Measurements from ENCODE around the gene KCNQ5.

KCNQ5 gene

DNA sequence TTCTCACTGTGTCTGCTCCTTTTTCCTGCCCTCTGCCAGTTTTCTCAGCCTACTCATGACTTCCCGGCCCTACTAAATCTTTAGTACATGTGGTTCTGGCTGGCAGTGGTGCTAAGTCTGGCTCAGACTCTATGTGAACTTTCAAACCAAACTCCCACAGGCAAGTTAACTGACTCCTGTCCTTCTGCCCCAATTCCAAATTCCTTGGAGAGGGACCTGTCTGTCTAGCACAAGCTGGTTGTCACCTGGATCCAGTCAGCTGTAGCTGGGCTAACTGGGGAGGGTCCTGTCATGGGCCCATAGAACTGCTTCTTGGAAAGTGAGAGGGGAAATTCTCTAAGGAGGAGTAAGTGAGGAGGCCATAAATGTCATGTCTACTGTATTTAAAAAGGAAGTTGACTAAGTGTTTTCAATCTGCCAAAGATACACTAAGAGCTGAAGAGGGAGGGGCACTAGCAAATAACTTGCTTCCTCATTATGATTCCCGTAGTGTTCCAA, 240.1 kb downstream of the KCNQ5 start:
- no peaks in the 10 kb centered on the region for H3K36me3 ChIP-seq (replicated peaks; ENCODE audit: low read depth, low read length)
- no peak for TF ChIP-seq EZH2phosphoT487 (IDR thresholded peaks at IDR 0.05; ENCODE audit: low read depth)
- TF ChIP-seq, protein P1, sequence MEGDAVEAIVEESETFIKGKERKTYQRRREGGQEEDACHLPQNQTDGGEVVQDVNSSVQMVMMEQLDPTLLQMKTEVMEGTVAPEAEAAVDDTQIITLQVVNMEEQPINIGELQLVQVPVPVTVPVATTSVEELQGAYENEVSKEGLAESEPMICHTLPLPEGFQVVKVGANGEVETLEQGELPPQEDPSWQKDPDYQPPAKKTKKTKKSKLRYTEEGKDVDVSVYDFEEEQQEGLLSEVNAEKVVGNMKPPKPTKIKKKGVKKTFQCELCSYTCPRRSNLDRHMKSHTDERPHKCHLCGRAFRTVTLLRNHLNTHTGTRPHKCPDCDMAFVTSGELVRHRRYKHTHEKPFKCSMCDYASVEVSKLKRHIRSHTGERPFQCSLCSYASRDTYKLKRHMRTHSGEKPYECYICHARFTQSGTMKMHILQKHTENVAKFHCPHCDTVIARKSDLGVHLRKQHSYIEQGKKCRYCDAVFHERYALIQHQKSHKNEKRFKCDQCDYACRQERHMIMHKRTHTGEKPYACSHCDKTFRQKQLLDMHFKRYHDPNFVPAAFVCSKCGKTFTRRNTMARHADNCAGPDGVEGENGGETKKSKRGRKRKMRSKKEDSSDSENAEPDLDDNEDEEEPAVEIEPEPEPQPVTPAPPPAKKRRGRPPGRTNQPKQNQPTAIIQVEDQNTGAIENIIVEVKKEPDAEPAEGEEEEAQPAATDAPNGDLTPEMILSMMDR (IDR thresholded peaks at IDR 0.05; ENCODE audit: low read depth, low read length) = no peak
- no peaks in the 10 kb centered on the region for H3K79me2 ChIP-seq (ENCODE audit: low read length)
- no peak overlapping the region for H3K4me3 ChIP-seq (ENCODE audit: low read length)
- peaks cover 8% of the 10 kb centered on the region for H3K4me1 ChIP-seq (ENCODE audit: low read length)
- no peaks in the 10 kb centered on the region for H3K27me3 ChIP-seq (ENCODE audit: low read depth, low read length)
- H3K9me3 ChIP-seq (ENCODE audit: insufficient read depth, low read length) = no peaks in the 10 kb centered on the region
- H4K20me1 ChIP-seq (ENCODE audit: insufficient read depth, low read length) = no peaks in the 10 kb centered on the region
- H2AFZ ChIP-seq (ENCODE audit: low read depth, low read length) = no peak overlapping the region
- no peak overlapping the region for H3K27ac ChIP-seq (ENCODE audit: low read length)
- H3K9ac ChIP-seq (ENCODE audit: low read length) = no peak overlapping the region
- peak overlapping the region; percentile 30; the same call in 1 of the 2 replicates for H3K4me2 ChIP-seq (ENCODE audit: low read length)

DNA sequence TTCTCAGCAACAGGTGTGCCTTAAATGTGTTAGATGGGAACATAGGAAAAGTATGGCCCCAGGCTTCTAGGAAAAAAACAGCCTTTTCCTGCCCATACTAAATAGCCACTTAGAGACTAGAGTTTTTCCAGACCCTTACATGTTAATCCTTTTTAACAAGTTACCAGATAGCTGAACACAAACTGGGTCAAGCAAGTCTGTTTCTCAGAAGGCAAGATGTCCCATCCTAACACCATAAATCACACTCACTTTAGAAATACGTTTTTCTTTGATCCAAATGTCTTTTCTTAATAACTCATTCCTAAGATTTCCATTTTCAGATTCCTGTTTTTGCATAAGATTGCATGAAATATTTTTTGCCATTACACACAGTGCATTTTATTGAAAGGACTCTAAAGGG, 241.3 kb downstream of the KCNQ5 start:
- Histone ChIP-seq H3K27ac (ENCODE audit: low read length) (no peak overlapping the region), H2AFZ (ENCODE audit: low read depth, low read length) (no peak overlapping the region), H4K20me1 (ENCODE audit: insufficient read depth, low read length) (no peaks in the 10 kb centered on the region), H3K79me2 (ENCODE audit: low read length) (no peaks in the 10 kb centered on the region), H3K4me3 (ENCODE audit: low read length) (no peak overlapping the region), H3K4me2 (ENCODE audit: low read length) (no peak overlapping the region), H3K4me1 (ENCODE audit: low read length) (peaks cover 8% of the 10 kb centered on the region), H3K9me3 (ENCODE audit: insufficient read depth, low read length) (no peaks in the 10 kb centered on the region), H3K36me3 (replicated peaks; ENCODE audit: low read depth, low read length) (no peaks in the 10 kb centered on the region), H3K27me3 (ENCODE audit: low read depth, low read length) (no peaks in the 10 kb centered on the region), H3K9ac (ENCODE audit: low read length) (no peak overlapping the region)
- TF ChIP-seq, protein P1 (IDR thresholded peaks at IDR 0.05; ENCODE audit: low read depth, low read length) = no peak
- no peak for TF ChIP-seq EZH2phosphoT487 (IDR thresholded peaks at IDR 0.05; ENCODE audit: low read depth)

DNA sequence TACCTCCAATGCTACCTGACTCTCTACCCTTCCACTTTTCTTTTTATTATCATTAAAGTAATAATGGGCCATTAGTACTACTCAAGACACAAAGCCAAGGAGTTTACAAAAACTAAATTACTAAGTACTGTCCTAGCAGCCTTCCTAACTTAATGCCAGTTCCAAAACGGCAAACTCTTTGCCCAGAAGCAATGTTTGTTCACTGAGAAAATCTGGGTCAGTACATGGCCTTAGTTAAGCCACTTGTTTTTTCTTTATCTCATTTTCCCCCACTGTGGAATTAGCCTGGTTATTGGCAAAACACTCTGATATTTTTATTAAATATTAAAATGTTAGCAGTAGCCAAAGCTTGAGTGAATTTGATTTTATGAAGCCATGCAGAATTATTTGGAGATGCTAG, 242.4 kb downstream of the KCNQ5 start:
- Histone ChIP-seq H3K9ac (ENCODE audit: low read length) (no peak overlapping the region), H3K4me3 (ENCODE audit: low read length) (no peak overlapping the region), H3K9me3 (ENCODE audit: insufficient read depth, low read length) (no peaks in the 10 kb centered on the region), H3K79me2 (ENCODE audit: low read length) (no peaks in the 10 kb centered on the region), H3K4me2 (ENCODE audit: low read length) (no peak overlapping the region), H3K27ac (ENCODE audit: low read length) (no peak overlapping the region), H3K4me1 (ENCODE audit: low read length) (peaks cover 8% of the 10 kb centered on the region), H3K36me3 (replicated peaks; ENCODE audit: low read depth, low read length) (no peaks in the 10 kb centered on the region), H3K27me3 (ENCODE audit: low read depth, low read length) (no peaks in the 10 kb centered on the region), H4K20me1 (ENCODE audit: insufficient read depth, low read length) (no peaks in the 10 kb centered on the region), H2AFZ (ENCODE audit: low read depth, low read length) (no peak overlapping the region)
- no peak for TF ChIP-seq EZH2phosphoT487 (IDR thresholded peaks at IDR 0.05; ENCODE audit: low read depth)
- TF ChIP-seq, protein P1 (IDR thresholded peaks at IDR 0.05; ENCODE audit: low read depth, low read length) = no peak

DNA sequence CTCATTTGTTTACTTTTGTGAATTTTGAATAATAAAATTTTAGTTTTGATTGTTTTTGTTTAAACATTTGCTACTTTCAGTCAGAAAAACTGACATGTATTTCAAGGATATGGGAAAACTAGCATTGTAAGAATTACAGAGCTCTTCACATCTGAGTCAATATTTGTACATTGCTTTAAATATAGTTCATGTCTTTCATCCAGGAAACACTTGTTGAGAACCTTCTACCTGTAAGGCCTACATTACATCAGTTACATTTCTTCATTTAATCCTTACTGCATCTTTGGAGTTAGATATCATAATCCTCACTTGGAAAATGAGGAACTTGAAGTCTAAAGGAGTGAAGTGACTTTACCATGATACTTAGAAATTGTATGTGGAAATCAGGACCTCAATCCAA, 242.9 kb downstream of the KCNQ5 start:
- no peak overlapping the region for H3K27ac ChIP-seq (ENCODE audit: low read length)
- TF ChIP-seq, protein P1 (IDR thresholded peaks at IDR 0.05; ENCODE audit: low read depth, low read length) = no peak
- no peak for TF ChIP-seq EZH2phosphoT487 (IDR thresholded peaks at IDR 0.05; ENCODE audit: low read depth)
- H3K4me1 ChIP-seq (ENCODE audit: low read length) = peaks cover 8% of the 10 kb centered on the region

More for the DNA sequence above, 242.9 kb downstream of the KCNQ5 start:
- H3K79me2 ChIP-seq (ENCODE audit: low read length) = no peaks in the 10 kb centered on the region
- no peaks in the 10 kb centered on the region for H3K36me3 ChIP-seq (replicated peaks; ENCODE audit: low read depth, low read length)
- no peak overlapping the region for H3K9ac ChIP-seq (ENCODE audit: low read length)
- H3K4me3 ChIP-seq (ENCODE audit: low read length) = no peak overlapping the region
- no peaks in the 10 kb centered on the region for H3K9me3 ChIP-seq (ENCODE audit: insufficient read depth, low read length)
- no peak overlapping the region for H2AFZ ChIP-seq (ENCODE audit: low read depth, low read length)
- no peaks in the 10 kb centered on the region for H4K20me1 ChIP-seq (ENCODE audit: insufficient read depth, low read length)
- H3K4me2 ChIP-seq (ENCODE audit: low read length) = no peak overlapping the region
- H3K27me3 ChIP-seq (ENCODE audit: low read depth, low read length) = no peaks in the 10 kb centered on the region
